Body of pancreas (tissue), 4 donors: Measurements from ENCODE around the gene CIAPIN1. TPM values are rescaled to one million over a fixed set of nuclear protein-coding genes. Genes with fewer than 3 reads are reported as not detected.

Experiments
- ATAC-seq: fragments of 150-250 bp; one replicate; pipeline ENCODE4 v1.9.1; 2016
- DNase-seq, 4 donors: peaks; one replicate each; pipeline ENCODE4 v3.0.0-alpha.2; 2019
- H3K27ac ChIP-seq, 4 donors: fragments of 200-600 bp; sonication (generic); 1 replicate in 3 of 4; 2 replicates in 1 of 4; pipeline versions ENCODE4 v1.5.1 to v1.6.1; 2016 to 2019; ENCODE audit warnings: mild to moderate bottlenecking in 1 of 4, mixed read lengths in 1 of 4, moderate library complexity in 1 of 4
- H3K27me3 ChIP-seq, 2 donors: fragments of 200-600 bp; sonication (generic); one replicate each; pipeline ENCODE4 v1.6.0; 2016; ENCODE audit warnings: mild to moderate bottlenecking in 1 of 2
- H3K36me3 ChIP-seq, 2 donors: fragments of 200-600 bp; sonication (generic); replicated peaks in 1 of 2; 2 replicates each; pipeline ENCODE4 v1.5.1; 2016; ENCODE audit warnings: low read depth in 2 of 2; ENCODE audit not compliant: insufficient read depth in 1 of 2
- H3K4me1 ChIP-seq: fragments of 200-600 bp; sonication (generic); one replicate; pipeline ENCODE4 v1.6.0; 2016
- H3K4me3 ChIP-seq, 2 donors: fragments of 200-600 bp; sonication (generic); 1 replicate in 1 of 2; 2 replicates in 1 of 2; pipeline ENCODE4 v1.5.1; 2016 to 2019
- H3K9me3 ChIP-seq, 3 donors: fragments of 200-600 bp; sonication (generic); 1 replicate in 2 of 3; 2 replicates in 1 of 3; pipeline ENCODE4 v1.5.1; 2016
- POLR2A ChIP-seq, 3 donors: fragments of 450-650 bp; IDR thresholded peaks; one replicate each; pipeline ENCODE4 v1.6.1; 2016; ENCODE audit warnings: antibody characterized with exemption in 3 of 3, mild to moderate bottlenecking in 2 of 3
- WGBS, 2 donors: methylation state at CpG; one replicate each; pipeline ENCODE4 v1.1.5; 2017; 5-methylcytosine and 5-hydroxymethylcytosine counted together
- intact Hi-C: fragments of 100-400 bp; cut with DNase I; formaldehyde crosslinking; loops from one replicate; pipeline ENCODE4 v1.15.1; 2023
- total RNA-seq, 2 donors: library from RNA; depleted of rRNA; stranded (reverse); fragments of >200 nt; gene quantifications; one replicate each; pipeline ENCODE4 v1.1.0, GENCODE V29; 2016
- TF ChIP-seq, protein P1 (sequence below), 7 experiments: fragments of 450-650 bp in 4 of 7; fragments of 200-600 bp in 3 of 7; sonication (generic) in 3 of 7; IDR thresholded peaks; one replicate each; pipeline ENCODE4 v1.5.1; 2016 to 2019; ENCODE audit warnings: antibody characterized with exemption in 7 of 7

The CIAPIN1 gene
- total RNA-seq, 2 donors from 2014 or later, result 13.5 to 19.4 TPM

- H3K36me3 ChIP-seq, result no peaks in the 10 kb centered on the region
- no peak overlapping the region for H3K27ac ChIP-seq
- no peak for DNase-seq
- intact Hi-C loops, result no loop called here
- H3K9me3 ChIP-seq, result no peaks in the 10 kb centered on the region
- no peak for ATAC-seq
- peaks cover 10% of the 10 kb centered on the region for H3K4me1 ChIP-seq
- H3K4me3 ChIP-seq, result no peak overlapping the region
- no peaks in the 10 kb centered on the region for H3K27me3 ChIP-seq
- TF ChIP-seq, protein P1, sequence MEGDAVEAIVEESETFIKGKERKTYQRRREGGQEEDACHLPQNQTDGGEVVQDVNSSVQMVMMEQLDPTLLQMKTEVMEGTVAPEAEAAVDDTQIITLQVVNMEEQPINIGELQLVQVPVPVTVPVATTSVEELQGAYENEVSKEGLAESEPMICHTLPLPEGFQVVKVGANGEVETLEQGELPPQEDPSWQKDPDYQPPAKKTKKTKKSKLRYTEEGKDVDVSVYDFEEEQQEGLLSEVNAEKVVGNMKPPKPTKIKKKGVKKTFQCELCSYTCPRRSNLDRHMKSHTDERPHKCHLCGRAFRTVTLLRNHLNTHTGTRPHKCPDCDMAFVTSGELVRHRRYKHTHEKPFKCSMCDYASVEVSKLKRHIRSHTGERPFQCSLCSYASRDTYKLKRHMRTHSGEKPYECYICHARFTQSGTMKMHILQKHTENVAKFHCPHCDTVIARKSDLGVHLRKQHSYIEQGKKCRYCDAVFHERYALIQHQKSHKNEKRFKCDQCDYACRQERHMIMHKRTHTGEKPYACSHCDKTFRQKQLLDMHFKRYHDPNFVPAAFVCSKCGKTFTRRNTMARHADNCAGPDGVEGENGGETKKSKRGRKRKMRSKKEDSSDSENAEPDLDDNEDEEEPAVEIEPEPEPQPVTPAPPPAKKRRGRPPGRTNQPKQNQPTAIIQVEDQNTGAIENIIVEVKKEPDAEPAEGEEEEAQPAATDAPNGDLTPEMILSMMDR (IDR thresholded peaks at IDR 0.05), result no peak
- TF ChIP-seq POLR2A (IDR thresholded peaks at IDR 0.05), result no peak
- 70 to 100% methylated on average over 2 to 5 of the region's 5 CpGs for WGBS, 2 donors
These were observed 33.9 kb downstream of the CIAPIN1 start for GRCh38 chr16:57413301-57413730.

- 78 to 84% methylated on average over 9 of the region's 9 CpGs for WGBS, 2 donors
- DNase-seq, result no peak
- TF ChIP-seq, protein P1 (IDR thresholded peaks at IDR 0.05), result no peak
- no peak for TF ChIP-seq POLR2A (IDR thresholded peaks at IDR 0.05)
- peaks cover 10% of the 10 kb centered on the region for H3K4me1 ChIP-seq
- H3K4me3 ChIP-seq, result no peak overlapping the region
- intact Hi-C loops, result no loop called here
- no peaks in the 10 kb centered on the region for H3K36me3 ChIP-seq
- H3K9me3 ChIP-seq, result no peaks in the 10 kb centered on the region
- no peaks in the 10 kb centered on the region for H3K27me3 ChIP-seq
- H3K27ac ChIP-seq, result no peak overlapping the region
- no peak for ATAC-seq
These were observed 34.6 kb downstream of the CIAPIN1 start for GRCh38 chr16:57412584-57412983.

DNA sequence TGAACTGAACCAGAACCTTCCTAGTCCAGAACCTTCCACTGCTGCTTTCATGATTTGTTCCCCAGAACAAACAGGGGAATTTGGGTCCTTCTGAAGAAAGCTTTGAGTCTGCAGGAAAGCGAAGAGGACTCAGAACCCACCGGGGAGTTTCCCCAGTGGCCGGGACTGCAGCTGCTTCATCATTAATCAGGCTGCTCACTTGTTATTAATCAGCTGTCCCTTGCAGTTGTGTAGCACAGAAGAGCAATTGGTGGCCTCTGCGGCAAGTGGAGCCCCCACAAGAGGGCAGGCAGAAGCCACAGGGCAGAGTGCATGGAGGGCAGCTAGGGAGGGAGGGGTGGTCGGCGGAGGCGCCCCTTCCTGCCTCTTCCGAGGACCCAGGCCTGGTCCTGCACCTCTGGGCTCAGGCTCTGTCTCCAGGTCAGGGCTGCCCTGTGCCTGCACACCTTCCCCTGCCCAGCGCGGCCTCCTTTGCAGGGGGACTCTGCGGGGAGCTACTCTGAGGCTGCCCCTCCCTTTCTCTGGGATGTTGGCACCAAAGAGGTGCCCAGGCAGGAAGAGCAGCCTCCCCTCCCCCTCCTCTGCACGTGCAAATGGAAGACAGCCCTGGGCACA lies 35.7 kb downstream of the CIAPIN1 start:
- intact Hi-C loops, result no loop called here
- no peak for ATAC-seq
- TF ChIP-seq POLR2A (IDR thresholded peaks at IDR 0.05), result no peak
- TF ChIP-seq, protein P1 (IDR thresholded peaks at IDR 0.05), result no peak
- Histone ChIP-seq H3K36me3 (no peaks in the 10 kb centered on the region), H3K4me3 (no peak overlapping the region), H3K4me1 (peaks cover under 1% of the 10 kb centered on the region), H3K9me3 (no peaks in the 10 kb centered on the region), H3K27me3 (no peaks in the 10 kb centered on the region), H3K27ac (no peak overlapping the region)
- 45 to 58% methylated on average over 6 to 12 of the region's 12 CpGs for WGBS, 2 donors
- no peak for DNase-seq

DNA sequence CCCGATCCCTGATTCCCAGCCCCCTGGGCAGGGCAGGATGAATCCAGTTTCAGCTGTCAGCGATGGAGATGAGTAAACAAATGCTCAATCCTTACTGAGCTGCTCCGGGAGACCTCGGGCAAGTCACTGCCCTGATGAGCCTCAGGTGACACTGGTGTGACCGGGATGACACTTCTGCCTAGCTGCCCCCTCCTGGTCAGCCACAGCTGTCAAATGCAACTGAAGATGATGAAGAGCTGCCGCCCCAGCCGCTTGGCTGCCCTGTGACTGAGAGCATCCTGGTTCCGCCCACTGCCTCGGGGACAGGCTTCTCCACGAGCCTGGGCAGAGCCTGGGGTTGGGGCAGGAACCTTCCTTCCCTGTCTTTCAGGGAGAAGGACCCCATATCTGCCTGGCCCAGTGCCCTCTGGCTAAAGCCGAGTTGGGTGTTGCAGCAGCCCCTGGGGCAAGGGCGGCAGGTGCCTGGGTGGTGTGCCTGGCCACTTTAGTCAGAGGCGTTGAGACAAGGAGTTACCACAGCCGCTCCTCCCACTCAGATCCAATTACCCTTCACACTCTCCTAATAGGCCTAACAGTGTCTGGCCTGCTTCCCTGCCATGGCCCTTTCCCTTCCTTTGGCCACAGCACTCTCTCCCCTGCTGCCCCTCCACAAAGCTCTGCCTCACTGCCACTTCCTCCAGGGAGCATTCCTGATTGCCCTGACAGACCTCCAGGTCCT lies 37.2 kb downstream of the CIAPIN1 start:
- TF ChIP-seq POLR2A (IDR thresholded peaks at IDR 0.05), result no peak
- TF ChIP-seq, protein P1 (IDR thresholded peaks at IDR 0.05), result no peak
- 59 to 62% methylated on average over 6 to 14 of the region's 14 CpGs for WGBS, 2 donors
- H3K36me3 ChIP-seq, result no peaks in the 10 kb centered on the region
- no peak overlapping the region for H3K4me3 ChIP-seq
- no peaks in the 10 kb centered on the region for H3K27me3 ChIP-seq
- intact Hi-C loops, result no loop called here
- H3K27ac ChIP-seq, result no peak overlapping the region
- ATAC-seq (no peak), DNase-seq (no peak)
- no peaks in the 10 kb centered on the region for H3K4me1 ChIP-seq
- H3K9me3 ChIP-seq, result no peaks in the 10 kb centered on the region
